HG03097 (cell line): Measurements from ENCODE around the gene TMEM106A.
"Not testable (repeated sequence)": the region's sequence is repeated elsewhere in the genome, so short reads cannot be mapped to it uniquely, and the experiment has no call there.

Experiments
- ATAC-seq: cut with Tn5 transposase; IDR thresholded peaks from one replicate; pipeline ENCODE4 v1.9.1; 2021; ENCODE audit not compliant: unreplicated experiment, low FRiP score

Gene TMEM106A

GRCh38 chr17:43213545-43213944, 1.9 kb downstream of the TMEM106A start:
- ATAC-seq, result no peak

- ATAC-seq, result no peak
Measured at GRCh38 chr17:43215341-43215740, 3.7 kb downstream of the TMEM106A start.

- no peak for ATAC-seq
Measured at GRCh38 chr17:43216369-43216761, 4.7 kb downstream of the TMEM106A start.

GRCh38 chr17:43216762-43217613, 5.3 kb downstream of the TMEM106A start:
- no peak for ATAC-seq

- no peak for ATAC-seq
Measured at GRCh38 chr17:43217614-43218087, 6.0 kb downstream of the TMEM106A start.

GRCh38 chr17:43219001-43219400, 7.3 kb downstream of the TMEM106A start:
- ATAC-seq, result no peak

GRCh38 chr17:43219746-43220380, 8.2 kb downstream of the TMEM106A start:
- ATAC-seq, result no peak

GRCh38 chr17:43220511-43221125, 8.9 kb downstream of the TMEM106A start:
- no peak for ATAC-seq

- ATAC-seq, result no peak
Measured at GRCh38 chr17:43224146-43224705, 12.6 kb downstream of the TMEM106A start.

- no peak for ATAC-seq
Measured at GRCh38 chr17:43226393-43226792, 14.7 kb downstream of the TMEM106A start.

- not testable (repeated sequence) for ATAC-seq
Measured at GRCh38 chr17:43228020-43228782, 16.5 kb downstream of the TMEM106A start, which contains the start of gene CCDC200. Gene CCDC200 (minus strand): TSS chr17:43228623. CDS start chr17:43228554, 69 bp downstream.

- ATAC-seq, result not testable (repeated sequence)
Measured at GRCh38 chr17:43231205-43232020, 19.7 kb downstream of the TMEM106A start.

- not testable (repeated sequence) for ATAC-seq
Measured at GRCh38 chr17:43232021-43232699, 20.5 kb downstream of the TMEM106A start.

- not testable (repeated sequence) for ATAC-seq
Measured at GRCh38 chr17:43233263-43233662, 21.6 kb downstream of the TMEM106A start.

- not testable (repeated sequence) for ATAC-seq
Measured at GRCh38 chr17:43233877-43234276, 22.2 kb downstream of the TMEM106A start, which contains the start of gene RNU2-1. Gene RNU2-1 (minus strand): TSS chr17:43233977.

- ATAC-seq, result not testable (repeated sequence)
Measured at GRCh38 chr17:43239597-43239996, 27.9 kb downstream of the TMEM106A start.

- not testable (repeated sequence) for ATAC-seq
Measured at GRCh38 chr17:43240596-43241352, 29.1 kb downstream of the TMEM106A start.

GRCh38 chr17:43246456-43246855, 34.8 kb downstream of the TMEM106A start:
- not testable (repeated sequence) for ATAC-seq
